HG03521 (cell line): ENCODE data around the gene CCM2.
"Not testable (repeated sequence)": the region's sequence is repeated elsewhere in the genome, so short reads cannot be mapped to it uniquely, and the experiment has no call there.

ENCODE experiments used
- ATAC-seq: cut with Tn5 transposase; IDR thresholded peaks from one replicate; pipeline ENCODE4 v1.9.1; 2021; ENCODE audit warnings: mild to moderate bottlenecking, moderate library complexity; ENCODE audit not compliant: unreplicated experiment

The CCM2 gene

GRCh38 chr7:45098983-45099839 is 99.2 kb downstream of the CCM2 start:
- no peak for ATAC-seq

DNA sequence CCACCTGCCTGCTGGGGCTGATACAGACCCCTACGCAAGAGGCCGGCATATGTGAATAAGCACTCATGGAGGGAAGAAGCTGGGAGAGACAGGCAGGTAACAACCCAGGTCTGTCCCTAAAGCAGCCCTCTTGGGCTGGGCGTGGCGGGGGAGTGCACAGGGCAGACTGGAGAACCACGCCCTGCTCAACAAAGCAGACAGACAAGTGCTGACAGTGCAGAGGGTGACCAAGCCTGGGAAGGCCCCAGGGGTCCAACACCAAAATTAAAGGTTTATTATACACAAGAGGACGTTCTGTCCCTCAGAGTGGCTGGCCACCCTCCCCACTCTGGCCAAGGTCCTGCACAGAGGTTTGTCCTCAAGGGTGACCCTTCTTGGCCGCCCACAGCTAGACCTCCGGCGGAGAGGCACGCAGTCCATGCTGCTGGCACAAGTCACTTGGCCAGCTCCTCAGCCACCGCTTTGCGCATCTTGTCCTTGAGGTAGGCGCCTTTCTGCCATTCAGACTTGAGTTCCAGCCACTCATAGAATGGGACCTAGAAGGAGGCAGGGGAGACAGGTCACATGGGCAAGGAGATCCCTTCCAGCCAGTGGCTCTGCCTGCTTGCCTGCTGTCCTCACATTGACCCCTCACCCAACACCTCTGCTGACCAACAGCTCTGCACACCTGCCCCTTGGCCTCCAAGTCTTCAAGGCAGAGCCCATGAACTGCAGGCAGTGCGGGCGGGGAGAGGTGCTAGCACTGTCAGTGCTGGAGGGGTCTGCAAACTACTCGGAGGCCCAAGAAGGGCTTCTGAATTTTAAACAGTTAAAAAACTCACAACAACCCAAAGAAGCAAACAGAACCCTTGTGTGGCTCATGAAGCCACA is 100.1 kb downstream of the CCM2 start:
- ATAC-seq = no peak

GRCh38 chr7:45100761-45101480 is 100.9 kb downstream of the CCM2 start:
- no peak for ATAC-seq

- ATAC-seq = no peak
Observed at GRCh38 chr7:45101748-45102147, 101.7 kb downstream of the CCM2 start.

- no peak for ATAC-seq
Observed at GRCh38 chr7:45102785-45103712, 103.0 kb downstream of the CCM2 start.

- no peak for ATAC-seq
Observed at GRCh38 chr7:45103958-45104843, 104.2 kb downstream of the CCM2 start.

DNA sequence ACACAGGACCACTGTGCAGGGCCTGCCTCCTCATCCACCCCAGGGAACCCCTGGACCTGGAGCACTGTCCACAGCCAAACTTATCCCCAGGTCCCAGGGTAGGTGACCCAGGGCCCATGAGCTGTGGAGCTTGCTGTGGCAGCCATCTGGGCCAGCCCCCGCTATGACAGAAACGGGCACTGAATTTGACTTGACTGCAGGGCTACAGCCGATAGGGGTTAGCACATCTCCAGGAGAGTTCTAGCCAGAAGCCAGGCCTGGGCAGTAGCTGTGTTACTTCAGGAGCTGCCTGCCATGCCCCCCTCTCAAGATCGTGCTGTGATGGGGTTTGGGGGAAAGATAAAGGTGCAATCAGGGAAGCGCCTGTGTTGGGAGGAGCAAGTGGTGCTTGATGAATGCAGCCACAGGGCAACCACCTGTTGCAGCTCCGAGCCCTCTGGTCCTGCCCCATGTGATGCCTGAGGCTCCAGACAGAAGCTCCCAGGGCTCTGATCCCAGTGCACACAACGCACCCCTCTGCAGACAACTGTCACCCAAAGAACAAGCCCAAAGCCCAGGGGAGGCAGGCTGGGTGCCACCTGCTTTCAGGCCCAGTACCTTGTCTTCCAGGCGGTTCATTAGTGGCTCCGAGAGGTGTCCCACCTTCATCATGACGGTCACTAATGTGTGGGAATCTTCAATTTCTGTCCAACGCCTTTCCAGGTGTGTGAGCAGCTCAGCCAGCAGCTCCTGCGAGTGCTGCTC is 105.0 kb downstream of the CCM2 start:
- no peak for ATAC-seq

GRCh38 chr7:45105588-45106188 is 105.7 kb downstream of the CCM2 start:
- no peak for ATAC-seq

GRCh38 chr7:45106820-45107219 is 106.8 kb downstream of the CCM2 start:
- ATAC-seq = no peak

GRCh38 chr7:45107356-45107755 is 107.4 kb downstream of the CCM2 start:
- ATAC-seq = no peak

GRCh38 chr7:45108863-45109262 is 108.9 kb downstream of the CCM2 start:
- no peak for ATAC-seq

GRCh38 chr7:45111298-45112223 is 111.6 kb downstream of the CCM2 start, which contains the start of gene TBRG4:
TBRG4 (minus strand) TSS chr7:45111697; CDS start chr7:45109237, 2,460 bp downstream.
- ATAC-seq = peak; percentile 93

DNA sequence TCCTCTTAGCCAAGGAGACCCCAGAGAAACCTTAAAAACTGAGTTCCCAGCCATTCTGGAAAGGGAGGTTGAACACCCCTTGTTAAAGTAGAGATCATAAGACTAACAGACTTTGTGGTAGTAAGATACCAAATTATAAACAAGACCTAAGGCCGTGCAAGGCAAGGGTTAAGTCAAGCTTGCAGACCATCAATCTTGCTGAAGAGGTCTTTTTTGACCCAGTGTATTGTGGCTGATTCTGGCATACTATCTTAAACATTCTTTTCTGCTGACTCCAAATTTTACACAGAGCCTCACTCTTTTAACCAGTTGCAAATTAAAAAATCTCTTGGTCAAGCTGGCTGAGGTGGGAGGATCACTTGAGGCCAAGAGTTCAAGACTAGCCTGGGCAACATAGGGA is 112.6 kb downstream of the CCM2 start:
- no peak for ATAC-seq

- not testable (repeated sequence) for ATAC-seq
Observed at GRCh38 chr7:45114257-45114656, 114.3 kb downstream of the CCM2 start.

DNA sequence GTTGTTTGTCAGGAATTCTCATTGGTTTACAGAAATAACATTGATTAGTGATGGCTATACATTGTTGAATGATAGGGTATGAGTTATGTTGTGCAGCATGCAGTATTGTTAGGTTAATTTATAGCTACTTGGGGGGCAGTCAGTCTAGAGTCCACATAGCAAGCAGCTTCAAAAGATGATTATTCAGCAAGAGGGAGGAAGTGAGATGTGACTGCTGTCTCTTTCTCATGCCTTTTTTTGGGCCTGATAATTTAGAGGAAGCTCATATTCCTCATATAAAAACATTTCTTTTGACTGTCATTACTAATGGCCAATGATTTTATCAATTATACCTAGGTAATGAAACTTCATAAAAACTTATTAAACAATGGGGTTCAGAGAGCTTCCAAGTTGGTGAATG is 114.9 kb downstream of the CCM2 start:
- no peak for ATAC-seq

- no peak for ATAC-seq
Observed at GRCh38 chr7:45116048-45116447, 116.0 kb downstream of the CCM2 start.

DNA sequence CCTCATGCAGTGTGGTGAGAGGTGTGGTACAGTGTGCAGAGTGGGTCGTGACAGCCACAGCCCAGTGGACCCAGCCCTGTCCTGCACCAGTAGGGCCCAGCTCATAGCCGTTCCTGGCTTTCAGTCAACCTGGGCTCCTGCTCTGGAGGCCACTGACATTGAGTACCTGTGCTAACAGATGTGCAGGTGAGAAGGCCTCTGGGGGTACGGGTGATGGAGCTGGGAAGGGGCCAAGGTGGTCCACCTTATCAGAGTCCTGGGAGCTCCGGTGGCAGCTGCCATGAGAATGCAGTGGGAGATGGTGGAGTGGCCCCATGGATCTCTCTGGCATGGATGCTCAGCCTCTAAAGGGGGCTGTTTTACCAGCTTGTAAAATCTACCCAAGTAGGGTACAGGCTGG is 117.6 kb downstream of the CCM2 start:
- no peak for ATAC-seq
